Retinal pigment epithelial cell (primary cell): ENCODE data around the gene KLHL29.
A peak's percentile ranks its signal among the peaks of the same experiment; 100 is the strongest.

Experiments used
- DNase-seq: peaks from one replicate; pipeline ENCODE4 v3.0.0-alpha.2; 2010; ENCODE audit warnings: low read depth
- H3K4me3 ChIP-seq: 2 replicates; pipeline ENCODE4 v1.5.1; 2011; ENCODE audit warnings: mild to moderate bottlenecking, low read length, control low read depth, moderate library complexity
- TF ChIP-seq, protein P1 (sequence below): conservative IDR thresholded peaks from 2 replicates; pipeline ENCODE4 v1.5.1; 2011; ENCODE audit warnings: low read depth, low read length, control low read depth, inconsistent platforms

KLHL29 gene

DNA sequence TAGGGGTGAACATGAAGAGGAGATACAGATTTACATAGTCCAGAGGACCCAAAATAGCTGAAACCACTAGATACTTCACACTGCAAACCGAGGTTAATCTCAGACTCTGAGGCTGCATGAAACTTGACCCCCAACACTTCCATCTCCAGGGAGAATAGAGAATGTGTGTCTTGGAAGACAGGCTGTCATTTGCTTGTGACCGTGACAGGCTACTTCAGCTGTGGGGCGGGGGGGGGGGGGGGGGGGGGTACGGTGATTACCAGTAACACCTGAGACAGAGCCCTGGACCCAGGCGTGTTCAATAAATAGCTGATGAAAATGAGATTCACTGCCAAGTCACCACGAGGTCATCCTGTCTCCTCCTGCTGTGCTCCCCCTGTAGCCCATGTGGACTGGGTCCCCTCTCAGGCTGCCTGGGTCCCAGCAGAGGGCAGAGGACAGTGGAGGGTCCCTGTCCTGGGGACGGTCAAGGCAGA is 5.7 kb upstream of the KLHL29 start:
- no peak for DNase-seq
- H3K4me3 ChIP-seq = no peak overlapping the region
- TF ChIP-seq, protein P1, sequence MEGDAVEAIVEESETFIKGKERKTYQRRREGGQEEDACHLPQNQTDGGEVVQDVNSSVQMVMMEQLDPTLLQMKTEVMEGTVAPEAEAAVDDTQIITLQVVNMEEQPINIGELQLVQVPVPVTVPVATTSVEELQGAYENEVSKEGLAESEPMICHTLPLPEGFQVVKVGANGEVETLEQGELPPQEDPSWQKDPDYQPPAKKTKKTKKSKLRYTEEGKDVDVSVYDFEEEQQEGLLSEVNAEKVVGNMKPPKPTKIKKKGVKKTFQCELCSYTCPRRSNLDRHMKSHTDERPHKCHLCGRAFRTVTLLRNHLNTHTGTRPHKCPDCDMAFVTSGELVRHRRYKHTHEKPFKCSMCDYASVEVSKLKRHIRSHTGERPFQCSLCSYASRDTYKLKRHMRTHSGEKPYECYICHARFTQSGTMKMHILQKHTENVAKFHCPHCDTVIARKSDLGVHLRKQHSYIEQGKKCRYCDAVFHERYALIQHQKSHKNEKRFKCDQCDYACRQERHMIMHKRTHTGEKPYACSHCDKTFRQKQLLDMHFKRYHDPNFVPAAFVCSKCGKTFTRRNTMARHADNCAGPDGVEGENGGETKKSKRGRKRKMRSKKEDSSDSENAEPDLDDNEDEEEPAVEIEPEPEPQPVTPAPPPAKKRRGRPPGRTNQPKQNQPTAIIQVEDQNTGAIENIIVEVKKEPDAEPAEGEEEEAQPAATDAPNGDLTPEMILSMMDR = no peak

DNA sequence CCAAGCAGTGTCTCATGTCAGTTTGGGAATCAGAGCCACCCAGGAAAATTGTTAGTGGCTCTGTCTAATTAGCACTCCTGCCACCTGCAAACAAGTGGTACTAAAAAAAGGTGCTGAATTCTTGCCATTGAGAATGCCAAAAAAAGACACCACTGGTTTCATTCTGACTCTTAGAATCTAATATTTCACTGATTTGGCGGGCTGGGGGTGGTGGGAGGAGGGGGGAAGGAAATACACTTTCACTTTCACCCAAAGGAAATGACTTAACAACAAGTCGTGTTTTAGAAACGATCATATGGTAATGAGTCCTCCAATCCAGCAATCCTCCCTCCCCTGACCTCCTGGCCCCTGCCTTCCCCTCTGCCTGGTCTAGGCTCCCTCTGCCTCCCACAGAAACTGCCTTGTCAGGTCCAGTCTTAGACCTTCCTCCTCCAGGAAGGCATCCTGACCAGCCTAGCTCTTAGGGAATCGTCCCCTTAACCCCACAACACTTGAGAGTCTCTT is 4.4 kb upstream of the KLHL29 start:
- no peak for DNase-seq

DNA sequence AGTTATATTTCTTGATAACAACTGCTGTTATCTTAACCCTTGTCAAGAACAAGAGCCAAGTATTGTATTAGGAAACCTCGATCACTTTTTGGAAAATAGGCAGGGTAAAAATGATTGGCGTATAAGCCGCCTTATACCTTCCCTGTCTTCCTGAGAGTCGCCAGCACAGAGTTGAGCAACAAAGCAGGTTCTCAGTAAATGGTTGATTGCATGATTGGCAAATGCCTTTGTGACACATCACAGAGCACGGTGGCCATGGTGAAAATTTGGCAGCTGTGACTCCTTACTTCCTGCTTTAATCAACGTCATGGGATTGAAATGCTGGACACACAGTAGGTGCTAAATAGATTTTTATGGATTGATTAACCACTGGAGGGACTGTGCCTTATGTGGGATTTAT is 3.9 kb upstream of the KLHL29 start:
- H3K4me3 ChIP-seq = peak overlapping the region; percentile 27
- peak; percentile 87 for DNase-seq
- TF ChIP-seq, protein P1 = no peak

More for the DNA sequence above, 4.4 kb upstream of the KLHL29 start:
- TF ChIP-seq, protein P1 = no peak
- peak overlapping the region; percentile 27 for H3K4me3 ChIP-seq

DNA sequence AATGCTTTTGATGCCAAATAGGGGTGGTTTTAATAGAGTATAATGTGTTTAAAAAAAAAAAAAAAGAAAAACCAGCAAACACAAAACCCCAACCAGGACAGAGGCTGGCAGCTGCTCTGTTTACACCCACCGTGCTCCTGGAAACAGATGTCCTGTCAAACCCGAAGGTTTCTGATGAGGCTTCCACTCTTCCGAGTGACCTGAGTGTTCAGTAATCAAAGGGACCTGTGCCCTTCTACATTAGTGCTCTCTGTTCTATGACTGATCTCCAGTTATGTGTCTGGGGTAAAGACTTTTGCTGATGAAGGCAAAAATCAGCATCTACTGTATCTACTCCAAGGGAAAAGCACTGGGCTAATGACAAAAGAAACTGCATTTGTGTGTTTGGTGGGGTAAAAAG is 3.5 kb upstream of the KLHL29 start:
- no peak for DNase-seq
- TF ChIP-seq, protein P1 = no peak

DNA sequence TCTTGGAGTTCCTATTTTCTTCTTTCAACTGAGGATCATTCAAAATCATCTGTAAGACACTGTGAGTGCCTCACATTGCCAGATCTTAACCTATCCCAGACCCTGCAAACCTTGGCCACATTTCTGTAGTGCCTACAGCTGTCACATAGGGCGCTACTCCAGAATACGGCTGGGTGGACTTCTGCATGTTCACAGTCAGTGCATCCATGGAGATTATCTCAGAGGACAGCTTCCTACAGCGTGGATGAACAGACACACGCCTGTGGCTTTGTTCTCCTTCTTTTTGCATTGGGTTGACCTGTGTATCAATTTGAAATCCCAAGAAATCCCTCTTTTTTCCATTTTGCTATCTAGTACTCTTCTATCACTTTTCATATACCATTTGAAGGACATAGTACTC is 1.9 kb upstream of the KLHL29 start:
- TF ChIP-seq, protein P1 = no peak
- no peak for DNase-seq
- no peak overlapping the region for H3K4me3 ChIP-seq

More for the DNA sequence above, 3.5 kb upstream of the KLHL29 start:
- no peak overlapping the region for H3K4me3 ChIP-seq

DNA sequence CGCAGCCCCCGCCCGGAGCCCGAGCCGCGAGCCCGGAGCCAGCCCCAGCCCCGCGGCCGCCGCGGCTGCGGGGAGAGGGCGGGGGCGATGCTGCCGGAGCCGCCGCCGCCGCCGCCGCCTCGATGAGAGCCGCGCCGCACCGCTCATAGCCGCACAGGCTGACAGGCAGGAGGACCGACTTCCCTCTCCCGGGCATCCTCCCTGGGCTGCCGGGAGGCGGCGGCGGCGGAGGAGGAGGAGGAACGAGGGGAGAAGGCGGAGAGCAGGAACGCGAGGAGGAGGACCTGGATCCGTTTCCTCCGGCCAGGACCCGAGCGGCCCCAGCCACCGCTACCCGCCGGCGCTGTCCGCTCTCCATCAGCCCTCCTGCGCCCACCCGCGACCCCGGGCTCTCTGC is 370 bp downstream of the KLHL29 start:
- peak overlapping the region; percentile 91 for H3K4me3 ChIP-seq
- TF ChIP-seq, protein P1 = no peak
- DNase-seq = no peak

DNA sequence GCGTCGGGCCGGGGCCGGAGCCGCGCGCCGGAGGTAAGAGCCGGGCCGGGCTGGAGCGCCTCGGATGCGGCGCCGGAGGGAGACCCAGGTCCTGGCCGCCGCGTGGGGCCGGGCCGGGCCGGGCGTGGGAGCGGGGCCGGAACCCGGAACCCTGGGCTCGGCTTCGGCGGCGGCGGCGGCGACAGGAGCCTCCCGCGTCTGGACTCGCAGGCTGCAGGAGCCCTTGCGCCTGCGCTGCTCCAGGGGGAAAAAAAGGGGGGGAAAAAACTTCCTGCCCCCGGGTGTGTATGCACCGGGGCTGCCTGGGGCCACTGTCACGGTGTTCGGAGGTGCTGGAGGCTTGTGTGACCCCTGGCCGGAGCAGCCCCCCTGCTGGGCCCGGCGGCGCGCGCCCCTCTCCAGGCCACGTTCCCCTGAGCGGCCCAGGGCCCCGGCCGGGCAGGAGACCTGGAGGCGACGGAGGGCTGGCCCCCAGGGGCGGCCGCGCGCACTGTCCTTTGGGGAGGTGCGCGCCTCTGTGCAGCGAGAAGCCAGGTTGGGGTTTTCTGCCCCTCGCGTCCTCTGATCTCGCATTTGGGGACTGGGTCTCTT is 864 bp downstream of the KLHL29 start:
- H3K4me3 ChIP-seq = peak overlapping the region; percentile 91
- no peak for DNase-seq
- TF ChIP-seq, protein P1 = no peak
